LNCAP (cell line): Measurements from ENCODE around the gene SLC48A1.
A peak's percentile ranks its signal among the peaks of the same experiment; 100 is the strongest.

ENCODE experiments used
- TF ChIP-seq, protein P1 (sequence below): fragments of 450-650 bp; IDR thresholded peaks from 2 replicates; pipeline ENCODE4 v1.5.1; 2017; ENCODE audit warnings: mild to moderate bottlenecking

Gene SLC48A1

DNA sequence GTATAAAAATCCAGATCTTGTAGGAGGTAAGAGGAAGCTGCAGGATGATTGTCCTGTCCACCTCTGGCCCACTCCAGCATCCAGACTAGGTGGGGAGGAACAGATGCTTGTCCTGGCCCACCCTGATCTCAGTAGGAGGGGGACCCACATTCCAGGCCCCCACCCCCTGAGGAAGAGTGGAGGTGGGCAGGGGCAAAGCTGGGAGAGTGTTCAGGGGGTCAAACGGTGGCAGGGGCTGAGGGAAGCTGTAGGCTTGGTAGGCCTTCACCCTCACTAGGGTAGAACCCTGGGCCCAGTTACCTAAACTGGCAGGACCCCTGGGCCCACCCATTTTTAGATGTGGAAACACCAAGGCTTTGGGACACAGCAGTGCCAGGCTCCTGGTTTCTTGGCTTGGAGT is 4.1 kb downstream of the SLC48A1 start:
- TF ChIP-seq, protein P1, sequence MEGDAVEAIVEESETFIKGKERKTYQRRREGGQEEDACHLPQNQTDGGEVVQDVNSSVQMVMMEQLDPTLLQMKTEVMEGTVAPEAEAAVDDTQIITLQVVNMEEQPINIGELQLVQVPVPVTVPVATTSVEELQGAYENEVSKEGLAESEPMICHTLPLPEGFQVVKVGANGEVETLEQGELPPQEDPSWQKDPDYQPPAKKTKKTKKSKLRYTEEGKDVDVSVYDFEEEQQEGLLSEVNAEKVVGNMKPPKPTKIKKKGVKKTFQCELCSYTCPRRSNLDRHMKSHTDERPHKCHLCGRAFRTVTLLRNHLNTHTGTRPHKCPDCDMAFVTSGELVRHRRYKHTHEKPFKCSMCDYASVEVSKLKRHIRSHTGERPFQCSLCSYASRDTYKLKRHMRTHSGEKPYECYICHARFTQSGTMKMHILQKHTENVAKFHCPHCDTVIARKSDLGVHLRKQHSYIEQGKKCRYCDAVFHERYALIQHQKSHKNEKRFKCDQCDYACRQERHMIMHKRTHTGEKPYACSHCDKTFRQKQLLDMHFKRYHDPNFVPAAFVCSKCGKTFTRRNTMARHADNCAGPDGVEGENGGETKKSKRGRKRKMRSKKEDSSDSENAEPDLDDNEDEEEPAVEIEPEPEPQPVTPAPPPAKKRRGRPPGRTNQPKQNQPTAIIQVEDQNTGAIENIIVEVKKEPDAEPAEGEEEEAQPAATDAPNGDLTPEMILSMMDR = no peak

DNA sequence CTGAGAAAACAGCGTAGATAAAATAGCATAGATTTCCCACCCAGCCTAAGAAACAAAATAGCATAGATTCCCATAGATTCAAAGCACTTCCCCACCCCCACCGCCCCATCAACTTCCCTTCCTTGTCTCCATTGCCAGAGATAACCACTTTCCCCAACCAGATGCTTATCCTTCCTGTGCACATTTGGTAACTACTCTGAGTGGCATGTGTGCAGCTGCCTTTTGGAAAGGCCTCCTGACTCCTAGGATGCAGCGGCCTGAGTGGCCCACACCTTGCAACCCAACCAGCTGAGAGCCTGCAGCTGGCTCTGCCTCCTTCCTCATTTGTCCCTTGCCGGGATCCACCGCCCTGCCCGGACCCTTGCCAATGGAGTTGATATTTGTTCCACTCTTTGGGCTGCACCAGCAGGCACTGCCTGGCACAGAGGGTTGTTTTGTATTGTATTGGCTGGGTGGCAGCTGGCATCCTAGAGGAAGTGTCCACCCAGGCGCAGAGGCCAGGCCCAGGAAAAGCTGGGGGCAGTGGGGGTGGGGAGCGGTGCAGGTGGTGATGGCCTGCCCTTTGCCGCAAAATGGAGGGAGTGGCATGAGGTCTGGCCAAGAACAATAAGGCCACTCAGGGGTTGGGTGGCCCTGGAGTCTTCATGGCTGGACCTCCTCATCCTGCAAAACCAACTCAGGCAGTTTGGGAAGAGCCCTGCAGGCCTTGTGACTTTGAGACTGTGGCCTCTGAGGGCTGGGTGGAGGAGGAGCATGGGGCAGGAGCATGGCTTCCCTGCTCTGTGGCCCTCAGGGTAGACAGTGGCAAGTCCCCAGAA is 4.9 kb downstream of the SLC48A1 start:
- TF ChIP-seq, protein P1 = no peak

- TF ChIP-seq, protein P1 = no peak
Measured at GRCh38 chr12:47778881-47779280, 5.8 kb downstream of the SLC48A1 start.

GRCh38 chr12:47779301-47779942 is 6.4 kb downstream of the SLC48A1 start:
- TF ChIP-seq, protein P1 = peak; percentile 94

DNA sequence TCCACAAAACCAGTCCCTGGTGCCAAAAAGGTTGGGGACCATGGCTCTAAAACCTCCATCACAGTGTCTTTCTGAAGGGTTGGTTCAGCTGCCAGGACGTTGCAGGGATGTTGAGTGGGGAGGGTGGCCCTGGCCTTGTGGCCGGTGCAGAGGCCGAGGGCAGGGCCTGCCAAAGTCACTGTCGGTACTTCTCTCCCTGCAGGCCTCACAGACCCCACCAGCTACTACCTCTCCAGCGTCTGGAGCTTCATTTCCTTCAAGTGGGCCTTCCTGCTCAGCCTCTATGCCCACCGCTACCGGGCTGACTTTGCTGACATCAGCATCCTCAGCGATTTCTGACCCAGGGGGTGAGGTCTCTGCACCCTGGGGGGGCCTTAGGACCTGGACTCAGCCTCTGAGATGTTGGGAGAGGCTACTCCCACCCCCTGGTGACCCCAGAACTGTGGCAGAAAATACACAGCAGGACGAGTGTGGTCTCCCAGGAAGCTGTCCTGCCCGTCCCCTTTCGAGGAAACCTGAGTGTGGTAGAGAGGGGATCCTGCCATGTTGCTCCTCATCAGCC is 7.0 kb downstream of the SLC48A1 start:
- TF ChIP-seq, protein P1 = no peak

DNA sequence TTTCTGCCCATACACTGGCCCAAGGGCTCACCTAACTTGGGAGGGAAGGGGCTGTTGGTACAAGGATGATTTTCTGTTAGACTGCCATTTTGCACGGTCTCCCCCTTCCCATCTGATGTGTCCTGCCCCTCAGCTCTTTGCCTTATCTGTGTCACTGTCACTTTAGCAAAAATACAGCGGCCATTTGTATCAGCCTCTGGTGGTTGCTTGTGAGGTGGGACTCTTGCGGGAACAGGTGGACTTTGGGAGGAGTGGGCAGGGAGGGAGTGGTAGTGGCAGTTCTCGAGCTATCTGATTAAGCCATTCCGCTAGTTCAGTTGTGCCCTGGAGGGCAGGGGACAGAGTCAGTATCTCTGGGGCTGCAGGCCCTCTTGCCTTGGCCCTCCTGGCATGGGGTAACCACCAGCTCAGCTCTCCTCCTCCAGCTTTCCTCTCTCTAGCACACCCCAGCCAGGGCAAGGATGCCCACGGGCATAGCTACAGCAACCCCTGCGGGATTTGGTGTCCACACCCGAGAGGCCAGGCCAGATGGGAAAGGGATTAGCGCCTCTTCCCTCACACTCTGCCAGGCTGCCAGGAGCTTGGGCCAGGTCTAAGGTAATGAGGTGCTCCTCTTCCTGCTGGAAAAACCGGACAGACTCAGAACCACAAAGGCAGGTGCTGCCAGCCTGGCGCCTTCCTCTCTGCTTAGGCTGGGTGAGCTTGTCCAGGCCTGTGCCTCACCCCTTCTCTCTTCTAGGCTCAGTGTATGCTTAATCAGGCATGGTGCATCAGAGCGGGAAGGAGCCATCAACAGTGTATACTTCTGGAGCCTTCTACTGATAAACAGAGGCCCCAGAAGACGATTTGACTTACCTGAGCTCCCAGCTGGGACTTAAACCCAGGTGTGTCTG is 8.7 kb downstream of the SLC48A1 start:
- TF ChIP-seq, protein P1 = no peak

DNA sequence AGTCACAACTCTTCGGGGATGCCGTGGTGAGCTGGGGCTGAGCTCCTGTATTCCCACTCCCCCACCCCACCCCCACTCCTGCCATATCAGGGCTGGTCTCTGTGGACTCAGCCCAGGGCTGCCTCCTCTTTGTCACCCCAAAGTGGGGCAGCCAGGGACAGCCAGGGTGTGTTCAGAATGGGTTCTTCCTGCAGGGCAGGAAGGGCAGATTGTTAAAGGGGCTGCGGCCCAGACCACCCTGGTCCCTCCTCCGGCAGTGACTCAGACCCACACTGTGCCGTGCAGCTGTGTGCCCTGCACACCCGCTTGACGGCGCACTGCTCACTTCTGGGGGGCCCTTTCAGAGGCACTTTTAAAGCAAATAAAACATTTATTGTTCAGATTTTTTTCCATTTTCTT is 9.3 kb downstream of the SLC48A1 start:
- TF ChIP-seq, protein P1 = no peak
